GM19452 (cell line): ENCODE data around the gene MSX2.
"Not testable (repeated sequence)": the region's sequence is repeated elsewhere in the genome, so short reads cannot be mapped to it uniquely, and the experiment has no call there.

Experiments
- ATAC-seq: cut with Tn5 transposase; IDR thresholded peaks from one replicate; pipeline ENCODE4 v1.9.1; 2021; ENCODE audit not compliant: unreplicated experiment

Gene MSX2

GRCh38 chr5:174732036-174733020 lies 7.9 kb downstream of the MSX2 start:
- no peak for ATAC-seq

DNA sequence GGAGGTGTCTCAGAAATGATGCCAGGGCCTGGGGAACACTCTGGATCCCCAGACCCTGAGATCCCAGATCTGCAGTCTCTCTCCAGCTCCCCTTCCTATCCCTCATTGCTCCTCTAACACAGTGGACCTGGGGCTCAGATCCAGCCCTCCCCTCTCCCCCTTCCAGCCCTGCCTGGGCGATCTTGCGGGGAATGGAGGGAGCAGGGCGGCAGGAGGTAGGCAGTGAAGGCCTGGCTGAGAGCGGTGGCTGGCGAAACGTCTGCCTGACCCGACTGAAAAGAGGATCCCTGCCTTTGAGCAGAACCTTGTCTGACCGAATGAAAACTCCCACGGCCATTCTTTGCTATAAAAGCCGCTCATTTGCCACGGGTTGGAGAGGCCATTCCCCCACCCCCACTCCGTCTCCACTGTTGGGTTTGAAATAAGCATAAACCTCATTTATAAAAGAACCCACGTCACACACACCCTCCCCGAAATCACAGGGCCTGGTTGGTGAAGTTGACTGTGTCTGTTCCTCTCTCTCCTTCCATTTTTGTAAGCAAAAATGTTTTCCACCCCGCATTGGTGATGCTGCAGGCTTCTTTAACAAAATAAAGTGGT lies 8.8 kb downstream of the MSX2 start:
- no peak for ATAC-seq

DNA sequence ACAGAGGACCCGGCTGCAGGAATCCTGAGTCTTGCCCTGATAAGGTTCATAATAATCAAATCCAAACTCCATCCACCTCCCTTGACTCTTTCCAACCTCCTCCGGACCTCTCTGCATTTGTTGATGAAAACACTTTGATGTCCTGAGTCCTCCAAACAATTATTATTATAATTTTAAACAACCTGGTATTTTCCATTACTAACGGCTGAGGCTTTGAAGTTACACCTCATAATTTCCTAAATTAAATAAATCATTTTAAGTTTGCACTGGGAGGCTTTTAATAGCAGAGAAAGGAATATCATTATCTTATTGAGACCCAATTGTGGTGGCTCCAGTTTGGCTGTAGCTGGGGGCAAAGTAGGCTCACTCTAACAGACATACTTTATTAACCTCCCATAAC lies 9.5 kb downstream of the MSX2 start:
- no peak for ATAC-seq

GRCh38 chr5:174734571-174735497 lies 10.5 kb downstream of the MSX2 start:
- no peak for ATAC-seq

- no peak for ATAC-seq
These were observed 11.3 kb downstream of the MSX2 start for GRCh38 chr5:174735498-174736330.

- ATAC-seq, result no peak
These were observed 11.9 kb downstream of the MSX2 start for GRCh38 chr5:174736331-174736721.

DNA sequence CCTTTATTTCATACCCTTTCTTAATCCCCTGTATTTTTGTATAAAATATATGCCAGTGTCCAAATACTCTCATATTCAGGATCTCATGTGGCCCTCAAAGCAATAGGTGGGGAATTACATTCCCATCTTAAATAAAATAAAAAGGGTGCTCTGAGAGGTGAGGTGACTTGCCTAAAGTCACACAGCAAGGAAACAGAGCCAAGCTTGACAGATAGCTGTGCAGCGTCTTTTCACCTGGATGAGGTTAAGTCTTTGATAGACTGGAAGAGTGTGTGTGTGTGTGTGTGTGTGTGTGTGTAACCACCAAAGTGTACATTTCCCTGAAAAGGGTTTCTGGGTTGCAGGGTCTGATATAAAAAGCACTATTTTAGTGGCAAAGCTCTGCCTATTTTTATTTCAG lies 12.4 kb downstream of the MSX2 start:
- ATAC-seq, result no peak

- ATAC-seq, result no peak
These were observed 12.9 kb downstream of the MSX2 start for GRCh38 chr5:174737330-174737729.

- ATAC-seq, result no peak
These were observed 17.0 kb downstream of the MSX2 start for GRCh38 chr5:174741352-174741751.

- no peak for ATAC-seq
These were observed 20.5 kb downstream of the MSX2 start for GRCh38 chr5:174744896-174745295.

DNA sequence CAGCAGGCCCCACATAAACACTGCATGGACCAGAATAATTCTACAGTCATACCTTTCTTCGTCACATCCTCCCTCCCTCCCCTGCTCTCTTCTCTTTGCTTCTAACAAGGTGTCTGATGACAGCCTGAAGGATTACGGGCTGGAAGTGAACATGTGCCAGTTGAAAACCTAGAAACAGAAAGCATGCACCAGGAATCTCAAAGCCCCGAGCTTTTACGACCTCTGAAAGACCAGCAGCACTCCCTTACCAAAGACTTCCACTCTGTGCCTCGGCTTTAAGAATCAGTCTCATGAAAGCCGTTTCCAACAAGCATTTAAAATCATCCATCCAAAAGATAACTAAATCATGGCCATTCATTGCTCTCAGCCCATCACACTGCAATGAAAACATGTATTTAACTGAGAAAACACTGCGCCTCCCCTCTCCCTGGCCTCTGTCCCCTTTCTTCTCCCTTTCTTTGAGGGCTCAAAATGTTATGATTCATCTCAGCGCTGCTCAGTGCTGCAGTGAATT lies 21.3 kb downstream of the MSX2 start:
- no peak for ATAC-seq

- no peak for ATAC-seq
These were observed 26.3 kb downstream of the MSX2 start for GRCh38 chr5:174750711-174751110.

DNA sequence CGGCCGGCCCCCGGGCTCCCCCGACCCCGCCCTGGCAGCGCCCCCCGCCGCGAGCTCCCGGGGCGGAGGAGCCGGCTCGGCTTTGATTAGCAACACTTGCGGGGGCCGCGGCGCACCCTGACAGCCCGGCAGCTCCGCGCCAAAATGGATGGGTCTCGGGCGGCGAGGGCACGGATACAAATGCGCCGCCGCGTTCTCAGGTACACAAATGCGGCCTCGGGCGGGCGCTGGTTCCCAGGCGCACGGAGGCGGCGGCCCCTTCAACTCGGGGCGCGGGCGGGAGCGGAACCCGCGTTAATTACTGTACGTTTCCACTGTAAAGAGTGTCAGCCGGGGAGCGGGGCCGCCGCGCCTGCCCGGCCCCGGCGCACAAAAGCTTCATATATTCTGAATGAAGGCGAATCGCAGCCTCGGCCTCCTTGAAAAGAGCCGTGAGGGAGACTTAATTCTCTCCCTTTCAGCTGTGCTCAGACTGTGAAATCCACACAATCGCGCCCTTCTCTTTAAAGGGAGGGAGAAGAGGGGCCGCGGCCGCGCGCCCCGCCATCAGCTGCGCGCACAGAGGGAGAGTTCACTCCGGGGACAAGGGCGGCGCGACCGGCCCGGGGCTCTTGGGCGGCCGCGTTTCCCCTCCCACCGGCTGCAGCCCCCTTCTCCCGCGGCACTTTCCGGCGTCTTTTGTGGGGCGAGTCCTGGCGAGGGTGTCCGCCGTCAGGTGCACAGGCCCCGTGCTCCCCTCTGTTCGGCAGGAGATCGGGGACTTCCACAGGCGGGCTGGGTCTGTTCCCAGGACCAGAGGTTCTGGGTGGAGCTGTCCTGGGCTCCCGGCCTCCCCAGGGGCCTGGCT lies 27.0 kb downstream of the MSX2 start:
- ATAC-seq, result no peak

GRCh38 chr5:174752121-174752520 lies 27.7 kb downstream of the MSX2 start:
- no peak for ATAC-seq

DNA sequence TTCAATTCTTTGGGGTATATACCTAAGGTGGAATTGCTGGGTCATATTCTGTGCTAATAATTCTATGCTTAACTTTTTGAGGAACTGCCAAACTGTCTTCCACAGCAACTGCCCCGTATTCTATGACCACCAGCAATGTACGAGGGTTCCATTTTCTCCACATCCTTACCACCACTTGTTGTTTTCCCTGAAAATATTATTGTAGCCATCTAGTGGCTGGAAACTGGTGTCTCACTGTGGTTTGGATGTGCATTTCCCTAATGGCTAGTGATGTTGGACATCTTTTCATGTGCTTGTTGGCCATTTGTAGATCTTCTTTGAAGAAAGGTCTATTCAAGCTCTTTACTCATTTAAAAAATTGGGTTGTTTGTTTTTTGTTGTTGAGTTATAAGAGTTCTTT lies 30.7 kb downstream of the MSX2 start:
- no peak for ATAC-seq

DNA sequence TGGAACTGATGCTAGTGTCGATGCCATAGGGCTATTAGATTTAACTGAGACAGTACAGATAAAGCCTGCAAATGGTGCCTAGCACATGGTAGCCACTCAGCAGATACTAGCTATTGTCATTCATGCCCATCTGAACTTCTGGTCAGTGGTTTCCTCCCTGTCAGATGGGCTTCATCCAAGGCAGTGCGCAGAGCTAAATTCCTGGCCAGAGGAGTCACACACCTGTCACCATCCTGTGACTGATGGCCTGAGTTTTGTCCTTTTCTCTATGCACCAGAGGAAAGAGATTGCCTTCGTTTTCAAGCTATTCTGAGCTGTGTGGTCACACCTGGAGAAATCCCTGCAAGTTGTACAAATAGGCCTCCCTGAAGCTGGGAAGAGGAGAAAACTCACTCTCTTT lies 34.7 kb downstream of the MSX2 start:
- ATAC-seq, result no peak

DNA sequence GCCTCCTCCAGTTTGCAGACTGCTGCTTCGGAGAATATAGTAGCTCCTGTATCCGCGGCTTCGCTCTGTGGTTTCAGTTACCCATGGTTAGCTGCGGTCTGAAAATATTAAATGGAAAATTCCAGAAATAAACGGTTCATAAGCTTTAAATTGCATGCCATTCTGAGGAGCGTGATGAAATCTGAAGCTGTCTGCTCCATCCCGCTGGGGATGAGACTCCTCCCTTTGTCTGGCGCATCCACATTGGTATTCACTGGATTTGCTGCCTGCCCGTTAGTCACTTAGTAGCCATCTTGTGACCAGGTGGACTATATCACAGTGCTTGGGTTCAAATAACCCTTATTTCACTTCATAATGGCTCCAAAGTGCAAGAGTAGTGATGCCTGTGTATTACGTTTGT lies 36.3 kb downstream of the MSX2 start:
- ATAC-seq, result no peak

DNA sequence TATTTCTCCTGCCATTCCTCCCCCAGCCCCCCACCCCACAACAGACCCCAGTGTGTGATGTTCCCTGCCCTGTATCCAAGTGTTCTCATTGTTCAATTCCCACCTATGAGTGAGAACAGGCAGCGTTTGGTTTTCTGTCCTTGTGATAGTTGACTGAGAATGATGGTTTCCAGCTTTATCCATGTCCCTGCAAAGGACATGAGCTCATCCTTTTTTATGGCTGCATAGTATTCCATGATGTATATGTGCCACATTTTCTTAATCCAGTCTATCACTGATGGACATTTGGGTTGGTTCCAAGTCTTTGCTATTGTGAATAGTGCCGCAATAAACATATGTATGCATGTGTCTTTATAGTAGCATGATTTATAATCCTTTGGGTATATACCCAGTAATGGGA lies 37.0 kb downstream of the MSX2 start:
- not testable (repeated sequence) for ATAC-seq

DNA sequence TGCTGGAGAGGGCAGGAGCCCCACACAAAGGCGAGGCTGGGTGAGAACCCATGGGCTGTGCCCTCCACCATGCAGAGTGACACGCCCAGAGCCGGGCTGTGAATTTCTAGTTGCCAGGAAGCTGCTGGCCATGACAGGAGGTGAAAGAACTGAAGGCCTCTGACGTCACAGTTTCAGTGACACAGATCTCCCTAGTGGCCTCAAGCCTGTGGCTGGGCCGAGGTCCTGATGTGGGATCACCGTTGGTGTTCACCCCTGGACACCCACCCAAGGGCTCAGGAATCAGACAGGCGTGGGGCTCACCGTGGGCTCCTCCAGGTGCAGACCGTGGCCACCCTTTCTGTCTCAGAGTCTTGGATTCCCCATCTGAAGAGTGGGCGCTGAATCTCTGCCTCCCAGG lies 39.9 kb downstream of the MSX2 start:
- ATAC-seq, result no peak
